HFFc6 (cell line): ENCODE results near the gene DDX39B. TPM values are rescaled to one million over a fixed set of nuclear protein-coding genes. Genes with fewer than 3 reads are reported as not detected.

Experiments used
- DNase-seq: peaks from one replicate; pipeline ENCODE4 v3.0.0-alpha.2; 2018
- H3K27ac Mint-ChIP-seq: 2 replicates; pipeline ENCODE4 v1.8.0; 2020; ENCODE audit warnings: mild to moderate bottlenecking, mixed read lengths
- H3K27me3 Mint-ChIP-seq: 2 replicates; pipeline ENCODE4 v1.8.0; 2021; ENCODE audit warnings: mild to moderate bottlenecking, moderate library complexity, mixed read lengths; ENCODE audit not compliant: insufficient read depth
- H3K36me3 Mint-ChIP-seq: 2 replicates; pipeline ENCODE4 v1.8.0; 2021; ENCODE audit warnings: low read depth, mixed read lengths
- H3K4me1 Mint-ChIP-seq: 2 replicates; pipeline ENCODE4 v1.8.0; 2020; ENCODE audit warnings: low read depth, mixed read lengths
- H3K4me3 Mint-ChIP-seq: 2 replicates; pipeline ENCODE4 v1.8.0; 2020; ENCODE audit warnings: mild to moderate bottlenecking, moderate library complexity, mixed read lengths
- H3K9me3 Mint-ChIP-seq: 2 replicates; pipeline ENCODE4 v1.8.0; 2020; ENCODE audit warnings: mild to moderate bottlenecking, mixed read lengths
- total RNA-seq, 6 experiments: library from RNA; stranded (reverse); fragmentation: NEBNext Ultra II Directional; extraction: Animal tissue kit (Norgen Biotek cat#: 25700); gene quantifications; 2 replicates in 1 of 6; 3 replicates in 5 of 6; pipeline ENCODE4 v1.2.3, GENCODE V29; 2021
- TF ChIP-seq, protein P1 (sequence below): fragments of 200-600 bp; sonication (generic); IDR thresholded peaks from 2 replicates; pipeline ENCODE4 v1.5.0; 2021; ENCODE audit warnings: antibody characterized with exemption, mild to moderate bottlenecking

Gene DDX39B
- total RNA-seq, 6 experiments from 2014 or later = 312 to 380 (median 358) TPM

DNA sequence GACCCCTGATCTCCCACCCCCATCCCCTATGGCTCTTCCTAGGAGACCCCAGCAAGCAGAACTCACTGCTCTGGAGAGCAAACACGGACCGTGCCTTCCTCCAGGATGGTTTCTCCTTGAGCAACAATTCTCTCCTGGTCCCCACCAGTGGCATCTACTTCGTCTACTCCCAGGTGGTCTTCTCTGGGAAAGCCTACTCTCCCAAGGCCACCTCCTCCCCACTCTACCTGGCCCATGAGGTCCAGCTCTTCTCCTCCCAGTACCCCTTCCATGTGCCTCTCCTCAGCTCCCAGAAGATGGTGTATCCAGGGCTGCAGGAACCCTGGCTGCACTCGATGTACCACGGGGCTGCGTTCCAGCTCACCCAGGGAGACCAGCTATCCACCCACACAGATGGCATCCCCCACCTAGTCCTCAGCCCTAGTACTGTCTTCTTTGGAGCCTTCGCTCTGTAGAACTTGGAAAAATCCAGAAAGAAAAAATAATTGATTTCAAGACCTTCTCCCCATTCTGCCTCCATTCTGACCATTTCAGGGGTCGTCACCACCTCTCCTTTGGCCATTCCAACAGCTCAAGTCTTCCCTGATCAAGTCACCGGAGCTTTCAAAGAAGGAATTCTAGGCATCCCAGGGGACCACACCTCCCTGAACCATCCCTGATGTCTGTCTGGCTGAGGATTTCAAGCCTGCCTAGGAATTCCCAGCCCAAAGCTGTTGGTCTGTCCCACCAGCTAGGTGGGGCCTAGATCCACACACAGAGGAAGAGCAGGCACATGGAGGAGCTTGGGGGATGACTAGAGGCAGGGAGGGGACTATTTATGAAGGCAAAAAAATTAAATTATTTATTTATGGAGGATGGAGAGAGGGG, 31.7 kb upstream of the DDX39B start:
- TF ChIP-seq, protein P1, sequence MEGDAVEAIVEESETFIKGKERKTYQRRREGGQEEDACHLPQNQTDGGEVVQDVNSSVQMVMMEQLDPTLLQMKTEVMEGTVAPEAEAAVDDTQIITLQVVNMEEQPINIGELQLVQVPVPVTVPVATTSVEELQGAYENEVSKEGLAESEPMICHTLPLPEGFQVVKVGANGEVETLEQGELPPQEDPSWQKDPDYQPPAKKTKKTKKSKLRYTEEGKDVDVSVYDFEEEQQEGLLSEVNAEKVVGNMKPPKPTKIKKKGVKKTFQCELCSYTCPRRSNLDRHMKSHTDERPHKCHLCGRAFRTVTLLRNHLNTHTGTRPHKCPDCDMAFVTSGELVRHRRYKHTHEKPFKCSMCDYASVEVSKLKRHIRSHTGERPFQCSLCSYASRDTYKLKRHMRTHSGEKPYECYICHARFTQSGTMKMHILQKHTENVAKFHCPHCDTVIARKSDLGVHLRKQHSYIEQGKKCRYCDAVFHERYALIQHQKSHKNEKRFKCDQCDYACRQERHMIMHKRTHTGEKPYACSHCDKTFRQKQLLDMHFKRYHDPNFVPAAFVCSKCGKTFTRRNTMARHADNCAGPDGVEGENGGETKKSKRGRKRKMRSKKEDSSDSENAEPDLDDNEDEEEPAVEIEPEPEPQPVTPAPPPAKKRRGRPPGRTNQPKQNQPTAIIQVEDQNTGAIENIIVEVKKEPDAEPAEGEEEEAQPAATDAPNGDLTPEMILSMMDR = no peak
- peaks cover 11% of the 10 kb centered on the region for H3K27me3 Mint-ChIP-seq

DNA sequence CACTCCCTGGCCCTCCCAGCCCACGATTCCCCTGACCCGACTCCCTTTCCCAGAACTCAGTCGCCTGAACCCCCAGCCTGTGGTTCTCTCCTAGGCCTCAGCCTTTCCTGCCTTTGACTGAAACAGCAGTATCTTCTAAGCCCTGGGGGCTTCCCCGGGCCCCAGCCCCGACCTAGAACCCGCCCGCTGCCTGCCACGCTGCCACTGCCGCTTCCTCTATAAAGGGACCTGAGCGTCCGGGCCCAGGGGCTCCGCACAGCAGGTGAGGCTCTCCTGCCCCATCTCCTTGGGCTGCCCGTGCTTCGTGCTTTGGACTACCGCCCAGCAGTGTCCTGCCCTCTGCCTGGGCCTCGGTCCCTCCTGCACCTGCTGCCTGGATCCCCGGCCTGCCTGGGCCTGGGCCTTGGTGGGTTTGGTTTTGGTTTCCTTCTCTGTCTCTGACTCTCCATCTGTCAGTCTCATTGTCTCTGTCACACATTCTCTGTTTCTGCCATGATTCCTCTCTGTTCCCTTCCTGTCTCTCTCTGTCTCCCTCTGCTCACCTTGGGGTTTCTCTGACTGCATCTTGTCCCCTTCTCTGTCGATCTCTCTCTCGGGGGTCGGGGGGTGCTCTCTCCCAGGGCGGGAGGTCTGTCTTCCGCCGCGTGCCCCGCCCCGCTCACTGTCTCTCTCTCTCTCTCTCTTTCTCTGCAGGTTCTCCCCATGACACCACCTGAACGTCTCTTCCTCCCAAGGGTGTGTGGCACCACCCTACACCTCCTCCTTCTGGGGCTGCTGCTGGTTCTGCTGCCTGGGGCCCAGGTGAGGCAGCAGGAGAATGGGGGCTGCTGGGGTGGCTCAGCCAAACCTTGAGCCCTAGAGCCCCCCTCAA, 30.5 kb upstream of the DDX39B start, which contains the start of gene LTA:
Gene LTA, plus strand, starts transcription at position 249 of the 871 bp plus-strand sequence. Its CDS starts 454 bp downstream, at position 703.
- peaks cover 11% of the 10 kb centered on the region for H3K27me3 Mint-ChIP-seq
- no peaks in the 10 kb centered on the region for H3K9me3 Mint-ChIP-seq
- H3K4me3 Mint-ChIP-seq = no peak within 1 kb of the TSS
- no peaks in the 10 kb centered on the region for H3K36me3 Mint-ChIP-seq
- H3K4me1 Mint-ChIP-seq = peaks cover 27% of the 10 kb centered on the region
- no peak for DNase-seq
- TF ChIP-seq, protein P1 = no peak
- no peak within 1 kb of the TSS for H3K27ac Mint-ChIP-seq

More for the DNA sequence above, 31.7 kb upstream of the DDX39B start:
- Mint-ChIP-seq H3K4me3 (no peak overlapping the region), H3K36me3 (no peaks in the 10 kb centered on the region), H3K9me3 (no peaks in the 10 kb centered on the region), H3K27ac (no peak overlapping the region), H3K4me1 (peaks cover 27% of the 10 kb centered on the region)
- DNase-seq = no peak

DNA sequence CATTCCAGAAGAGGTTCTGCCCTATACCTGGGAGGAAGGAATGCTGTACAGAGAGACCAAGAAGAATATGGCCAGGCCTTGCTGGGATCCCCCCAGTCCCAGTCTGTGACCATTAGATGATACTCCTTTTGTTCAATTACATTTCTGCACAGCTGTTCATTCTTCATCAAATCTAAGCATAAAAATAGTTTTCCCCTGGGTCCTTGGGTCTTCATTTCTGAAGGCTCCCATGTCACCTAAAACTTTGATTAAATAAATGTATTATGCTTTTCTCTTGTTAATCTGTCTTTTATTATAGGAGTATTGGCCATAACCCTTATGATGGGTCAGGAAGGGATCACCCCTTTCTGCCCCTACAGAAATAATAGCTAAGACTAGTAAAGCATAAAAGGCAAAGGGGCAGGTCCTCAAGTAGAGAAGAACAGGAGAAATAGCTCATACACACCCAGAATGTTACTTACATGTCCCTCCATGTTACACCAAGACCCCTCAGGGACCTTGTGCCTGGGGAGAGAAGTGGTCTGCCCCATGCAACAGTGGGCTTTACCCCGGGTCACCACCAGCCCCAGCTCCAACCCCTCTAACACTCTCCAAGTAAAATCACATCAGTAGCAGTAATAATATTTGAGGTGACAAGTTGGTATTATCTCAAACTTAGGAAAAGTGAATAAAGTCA, 28.2 kb upstream of the DDX39B start:
- H3K27me3 Mint-ChIP-seq = peaks cover 8% of the 10 kb centered on the region
- no peaks in the 10 kb centered on the region for H3K36me3 Mint-ChIP-seq
- no peak for DNase-seq
- H3K9me3 Mint-ChIP-seq = no peaks in the 10 kb centered on the region
- TF ChIP-seq, protein P1 = no peak
- H3K4me1 Mint-ChIP-seq = peaks cover 13% of the 10 kb centered on the region; the same call in 1 of the 2 replicates
- no peak overlapping the region for H3K4me3 Mint-ChIP-seq
- no peak overlapping the region for H3K27ac Mint-ChIP-seq

DNA sequence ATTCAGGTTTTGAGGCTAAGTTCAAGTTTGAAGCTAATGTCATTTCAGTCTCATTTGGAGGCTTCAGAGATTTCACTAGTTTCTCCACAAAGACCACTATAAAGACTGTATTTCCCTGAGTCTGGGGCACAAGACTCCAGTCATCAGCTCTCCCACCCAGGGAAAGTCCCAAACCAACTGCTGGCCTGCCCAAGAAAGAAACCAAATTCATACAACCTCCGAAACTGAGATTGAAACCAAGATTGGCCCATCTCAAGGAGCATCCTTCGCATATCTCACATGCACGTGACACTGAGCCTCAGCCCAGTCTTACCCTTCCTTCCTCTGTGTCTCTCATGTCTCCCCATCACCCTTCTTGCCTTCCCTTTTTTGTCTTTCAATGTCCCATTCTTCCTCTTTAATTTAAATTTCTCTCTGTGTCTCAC, 26.7 kb upstream of the DDX39B start:
- DNase-seq = no peak
- Mint-ChIP-seq H3K36me3 (no peaks in the 10 kb centered on the region), H3K4me3 (no peak overlapping the region), H3K9me3 (no peaks in the 10 kb centered on the region), H3K4me1 (peaks cover 9% of the 10 kb centered on the region), H3K27ac (no peak overlapping the region), H3K27me3 (peaks cover 8% of the 10 kb centered on the region)
- TF ChIP-seq, protein P1 = no peak
